HG02623 (cell line): ENCODE measurements around the gene LGMN.
"Not testable (repeated sequence)": the region's sequence is repeated elsewhere in the genome, so short reads cannot be mapped to it uniquely, and the experiment has no call there.

Experiments used
- ATAC-seq: cut with Tn5 transposase; IDR thresholded peaks from one replicate; pipeline ENCODE4 v1.9.1; 2021; ENCODE audit warnings: moderate library complexity; ENCODE audit not compliant: unreplicated experiment

Gene LGMN

DNA sequence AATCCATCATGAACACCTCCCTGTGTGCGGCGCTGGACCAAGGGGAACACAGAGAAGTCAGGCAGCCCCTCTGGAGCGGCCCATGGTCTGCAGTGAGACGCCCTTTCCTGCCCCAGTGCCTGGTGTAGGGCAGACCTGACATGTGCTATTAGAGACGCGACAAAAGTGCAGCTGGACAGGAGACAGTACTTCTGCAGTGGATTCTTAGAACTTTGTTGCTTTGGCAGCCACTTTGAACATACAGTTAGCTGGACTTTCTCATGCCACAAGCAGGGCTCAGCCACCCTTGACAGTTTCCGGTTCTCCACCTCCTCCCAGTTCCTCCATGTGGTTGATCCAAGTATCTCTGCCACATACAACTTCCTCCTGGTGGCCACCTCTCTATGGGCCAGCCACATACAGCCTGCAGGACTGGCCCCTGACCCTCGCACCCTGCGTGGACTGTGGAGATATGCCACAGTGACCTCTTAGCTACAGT, 45.9 kb downstream of the LGMN start:
- ATAC-seq, result no peak

DNA sequence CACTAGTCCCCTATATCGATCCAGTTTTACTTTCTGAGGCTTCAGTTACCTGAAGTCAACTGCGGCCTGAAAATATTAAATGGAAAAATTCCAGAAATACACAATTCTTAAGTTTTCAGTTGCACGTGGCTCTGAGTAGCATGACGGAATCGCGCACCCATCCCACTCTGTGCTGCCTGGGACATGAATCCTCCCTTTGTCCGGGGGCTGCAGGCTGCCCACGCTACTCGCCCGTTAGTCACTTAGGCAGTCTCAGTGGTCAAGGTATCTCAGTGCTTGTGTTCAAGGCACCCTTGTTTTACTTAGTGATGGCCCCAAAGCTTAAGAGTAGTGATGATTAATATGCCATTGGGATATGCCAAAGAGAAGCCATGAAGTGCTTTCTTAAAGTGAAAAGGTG, 46.6 kb downstream of the LGMN start:
- no peak for ATAC-seq

DNA sequence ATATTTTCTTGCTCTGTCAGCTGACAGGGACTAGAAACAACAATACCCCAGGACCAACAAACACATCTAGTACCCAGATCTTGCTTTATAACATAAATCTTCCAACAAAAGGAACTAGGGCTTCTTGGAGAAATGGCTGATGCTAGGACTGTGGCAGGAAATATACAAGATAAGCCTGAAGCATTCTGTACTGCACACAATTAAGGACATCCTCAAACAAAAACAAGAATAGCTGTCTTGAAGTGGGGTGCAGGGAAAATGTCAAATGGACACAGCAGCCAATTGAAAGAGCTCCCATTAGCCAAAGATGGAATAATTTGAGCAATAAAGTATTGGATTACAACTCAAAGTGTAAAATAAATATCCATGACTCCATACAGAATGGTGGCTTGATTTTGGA, 50.0 kb downstream of the LGMN start:
- no peak for ATAC-seq

DNA sequence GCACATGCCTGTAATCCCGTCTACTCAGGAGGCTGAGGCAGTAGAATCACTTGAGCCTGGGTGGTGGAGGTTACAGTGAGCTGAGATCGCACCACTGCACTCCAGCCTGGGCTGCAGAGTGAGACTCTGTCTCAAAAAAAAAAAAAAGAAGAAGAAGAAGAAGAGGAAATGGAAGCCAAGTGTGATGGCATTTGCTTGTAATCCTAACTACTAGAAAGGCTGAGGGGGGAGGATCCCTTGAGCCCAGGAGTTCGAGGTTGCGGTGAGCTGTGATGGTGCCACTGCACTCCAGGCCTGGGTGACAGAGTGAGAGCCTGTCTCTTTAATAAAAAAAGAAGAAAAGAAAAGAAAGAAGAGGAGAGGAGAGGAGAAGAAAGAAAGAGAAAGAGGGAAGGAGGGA, 52.1 kb downstream of the LGMN start:
- ATAC-seq, result no peak

DNA sequence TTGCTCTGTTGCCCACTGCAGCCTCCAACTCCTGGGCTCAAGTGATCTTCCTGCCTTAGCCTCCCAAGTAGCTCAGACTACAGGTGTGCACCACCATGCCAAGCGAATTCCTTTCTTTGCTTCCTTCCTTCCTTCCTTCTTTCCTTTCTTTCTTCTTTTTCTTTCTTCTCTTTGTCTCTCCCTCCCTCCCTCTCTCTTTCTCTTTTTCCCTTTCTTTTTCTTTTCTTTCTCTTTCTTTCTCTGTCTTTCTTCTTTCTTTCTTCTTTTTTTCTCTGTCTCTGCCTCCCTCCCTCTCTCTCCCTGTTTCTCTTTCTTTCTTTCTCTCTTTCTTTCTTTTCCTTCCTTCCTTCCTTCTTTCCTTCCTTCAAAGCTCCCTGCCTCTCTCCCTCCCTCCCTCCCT, 52.9 kb downstream of the LGMN start:
- ATAC-seq, result no peak

DNA sequence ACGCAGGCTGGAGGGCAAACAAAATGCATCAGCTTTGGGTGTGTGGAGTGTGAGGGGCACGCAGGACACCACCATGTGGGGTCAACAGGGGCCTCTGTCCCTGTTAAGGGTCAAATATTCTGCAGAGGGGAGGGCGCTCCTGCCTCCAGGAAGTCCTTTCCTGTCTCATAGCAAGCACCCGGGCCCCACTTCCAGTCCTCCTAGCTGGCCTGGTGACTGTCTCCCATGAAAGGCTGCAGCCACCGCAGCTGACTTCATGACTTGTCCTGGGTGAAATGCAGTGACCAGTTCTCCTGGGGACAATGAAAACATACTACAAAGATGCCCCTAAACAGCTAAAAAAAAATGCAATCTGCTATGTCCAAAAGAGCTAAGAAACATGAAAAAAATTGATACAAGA, 53.6 kb downstream of the LGMN start:
- ATAC-seq, result no peak

DNA sequence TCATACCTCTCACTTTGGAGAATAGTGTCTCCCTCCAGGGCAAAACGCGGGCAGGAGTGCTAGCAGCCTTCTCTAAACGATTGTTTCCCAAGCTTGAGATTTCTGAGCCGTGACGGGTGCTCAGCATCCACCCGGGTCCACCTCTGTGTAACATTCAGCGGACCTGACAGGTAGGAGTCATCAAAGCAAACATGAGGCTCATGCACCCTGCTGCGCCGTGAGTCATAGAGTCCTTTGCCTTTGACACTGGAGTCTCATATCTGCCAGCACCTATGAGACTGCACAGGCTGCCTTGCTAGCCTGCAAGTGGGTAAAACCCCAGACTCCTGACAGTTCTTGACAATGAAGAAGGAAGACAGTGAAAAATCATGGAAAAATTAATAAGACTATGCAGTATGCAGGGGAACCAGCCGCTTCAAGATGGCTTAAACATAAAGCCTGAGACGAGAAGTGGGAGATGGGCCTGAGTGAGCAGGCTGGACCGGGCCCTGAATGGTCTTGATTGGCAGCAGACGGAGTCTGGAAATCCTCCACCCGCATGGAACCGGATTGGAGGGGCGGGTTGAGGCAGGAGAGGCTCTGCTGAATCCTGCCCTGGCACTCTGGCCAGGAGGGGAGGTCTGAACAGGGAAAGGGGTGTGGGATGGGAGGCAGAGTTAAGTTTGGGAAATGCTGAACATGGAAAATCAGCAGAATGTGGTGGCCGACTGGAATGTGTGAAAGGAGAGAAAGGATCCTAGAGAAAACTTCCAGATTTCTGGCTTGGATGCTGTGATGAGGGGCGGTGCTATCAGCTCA, 54.2 kb downstream of the LGMN start:
- ATAC-seq, result no peak

DNA sequence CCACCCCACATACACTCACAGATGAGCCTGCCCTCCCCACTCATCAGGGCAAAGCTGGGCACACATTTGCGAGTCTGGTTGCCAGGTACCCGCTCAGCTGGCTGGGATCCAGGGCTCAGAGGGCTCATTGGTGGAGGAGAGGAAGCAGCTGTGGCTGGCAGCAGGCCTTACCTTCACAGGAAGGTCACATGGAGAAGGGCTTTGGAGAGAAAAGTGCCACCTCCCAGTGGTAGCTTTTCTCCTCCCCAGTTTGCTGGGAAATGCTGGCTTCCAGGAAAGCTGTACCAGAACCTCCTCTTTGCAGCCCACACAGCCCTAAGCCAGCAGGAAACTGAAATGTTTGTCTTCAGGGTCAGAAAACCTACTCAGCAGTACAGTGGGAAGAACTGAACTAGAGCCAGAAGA, 55.6 kb downstream of the LGMN start:
- ATAC-seq, result no peak

DNA sequence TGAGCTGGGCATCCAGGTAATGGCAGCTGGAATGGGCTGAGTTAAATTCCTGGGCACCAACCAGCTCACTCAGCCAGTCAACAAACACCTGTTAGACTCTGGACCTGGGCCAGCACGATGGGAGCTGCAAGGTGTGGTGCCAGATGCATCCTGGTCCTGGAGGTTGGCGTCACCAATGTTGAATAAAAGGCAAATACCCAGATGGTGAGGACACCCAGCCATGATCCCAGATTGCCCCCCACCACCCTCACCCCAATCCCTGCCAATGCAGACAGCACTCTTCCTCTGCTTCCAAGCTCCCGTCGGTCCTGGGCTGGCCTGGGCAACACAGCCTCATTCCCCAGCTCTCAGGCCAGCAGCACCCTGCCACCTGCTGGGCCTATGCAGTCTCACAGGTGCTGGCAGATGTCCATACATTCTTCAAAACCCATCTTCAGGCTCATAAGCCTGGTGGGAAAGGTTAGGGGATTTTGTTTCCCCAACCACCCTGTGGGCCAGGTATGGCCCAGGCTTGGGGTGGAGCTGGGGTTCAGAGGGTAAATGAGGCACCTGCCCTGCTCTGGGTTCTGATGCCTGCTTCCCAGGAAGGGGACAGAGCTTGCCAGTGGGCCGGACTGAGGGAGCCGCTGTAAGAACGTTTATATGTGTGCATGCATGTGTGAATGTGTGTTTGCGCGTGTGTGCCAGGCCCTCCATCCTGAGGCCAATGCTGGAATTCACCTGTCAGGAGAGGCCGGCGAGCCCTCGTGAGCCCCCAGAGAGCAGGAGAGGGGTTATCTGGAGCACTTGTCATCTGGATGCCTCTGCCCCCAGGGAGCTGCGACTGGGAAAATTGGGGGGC, 58.0 kb downstream of the LGMN start:
- ATAC-seq, result no peak

DNA sequence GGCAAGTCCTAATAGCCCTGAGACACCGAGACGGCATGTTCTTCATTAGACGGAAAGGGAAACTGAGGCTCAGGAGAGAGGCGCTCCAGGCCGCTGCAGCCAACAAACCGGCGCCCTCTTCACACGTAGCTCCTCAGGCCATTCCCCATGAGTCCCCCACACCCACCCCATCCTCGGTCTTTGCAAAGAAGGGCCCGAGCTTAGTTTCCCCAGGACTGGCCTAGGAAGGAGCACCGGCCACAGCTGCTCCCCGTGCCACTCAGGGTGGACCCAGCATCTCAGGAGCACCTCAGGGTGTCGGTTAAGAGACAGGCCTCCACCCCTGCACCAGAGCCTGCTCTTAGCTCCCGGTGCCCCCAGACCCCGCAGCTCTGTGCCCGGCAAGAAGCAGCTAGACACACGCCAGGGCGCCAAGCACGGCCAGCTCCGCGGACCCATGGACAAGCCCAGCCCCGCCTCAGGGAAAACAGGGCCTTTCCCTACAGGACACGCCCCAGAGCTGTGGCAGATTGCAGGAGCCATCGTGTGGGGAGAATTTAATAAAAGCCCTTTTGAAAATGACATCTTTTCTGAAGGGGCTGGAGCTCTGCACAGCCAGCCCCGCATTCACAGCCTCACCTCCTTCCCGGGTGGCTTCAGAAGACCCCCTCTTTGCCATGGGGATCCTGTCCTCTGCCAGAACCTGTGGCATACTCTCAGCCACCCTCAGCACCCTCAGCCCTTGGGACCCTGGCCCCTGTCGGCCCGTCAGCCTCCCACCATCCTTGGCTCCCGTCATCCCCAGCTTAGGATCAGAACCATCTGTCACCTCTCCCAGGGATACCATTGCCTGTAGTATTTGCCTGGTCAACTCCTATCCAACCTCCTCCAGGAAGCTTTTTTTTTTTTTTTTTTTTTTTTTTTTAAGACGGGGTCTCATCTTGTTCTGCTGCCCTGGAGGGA, 59.7 kb downstream of the LGMN start:
- no peak for ATAC-seq

DNA sequence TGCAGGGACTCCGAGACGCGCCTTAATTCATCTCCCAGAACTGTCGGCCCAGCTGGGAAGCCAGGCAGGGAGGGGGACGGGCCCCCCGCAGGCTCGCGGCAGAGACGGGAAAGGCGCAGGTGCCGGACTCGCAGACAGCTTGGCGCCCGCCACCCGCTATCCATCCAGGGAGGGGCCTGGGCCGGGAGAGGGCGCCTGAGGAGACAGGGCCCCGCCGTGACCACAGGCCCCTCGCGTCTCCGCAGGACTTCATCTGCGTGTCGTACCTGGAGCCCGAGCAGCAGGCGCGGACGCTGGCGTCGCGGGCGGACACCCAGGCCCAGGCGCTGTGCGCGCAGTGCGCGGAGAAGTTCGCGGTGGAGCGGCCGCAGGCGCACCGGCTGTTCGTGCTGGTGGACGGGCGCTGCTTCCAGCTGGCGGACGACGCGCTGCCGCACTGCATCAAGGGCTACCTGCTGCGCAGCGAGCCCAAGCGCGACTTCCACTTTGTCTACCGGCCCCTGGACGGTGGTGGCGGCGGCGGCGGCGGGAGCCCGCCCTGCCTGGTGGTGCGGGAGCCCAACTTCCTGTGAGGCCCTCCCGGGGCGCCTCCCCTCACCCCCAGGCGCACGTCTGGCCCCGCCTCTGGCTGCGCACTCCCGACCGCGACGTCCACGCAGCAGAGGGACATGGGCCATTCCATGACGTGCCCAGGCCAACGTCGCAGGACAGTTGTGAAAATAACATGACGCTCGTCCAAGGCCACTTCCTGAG, 60.6 kb downstream of the LGMN start:
- ATAC-seq, result no peak

DNA sequence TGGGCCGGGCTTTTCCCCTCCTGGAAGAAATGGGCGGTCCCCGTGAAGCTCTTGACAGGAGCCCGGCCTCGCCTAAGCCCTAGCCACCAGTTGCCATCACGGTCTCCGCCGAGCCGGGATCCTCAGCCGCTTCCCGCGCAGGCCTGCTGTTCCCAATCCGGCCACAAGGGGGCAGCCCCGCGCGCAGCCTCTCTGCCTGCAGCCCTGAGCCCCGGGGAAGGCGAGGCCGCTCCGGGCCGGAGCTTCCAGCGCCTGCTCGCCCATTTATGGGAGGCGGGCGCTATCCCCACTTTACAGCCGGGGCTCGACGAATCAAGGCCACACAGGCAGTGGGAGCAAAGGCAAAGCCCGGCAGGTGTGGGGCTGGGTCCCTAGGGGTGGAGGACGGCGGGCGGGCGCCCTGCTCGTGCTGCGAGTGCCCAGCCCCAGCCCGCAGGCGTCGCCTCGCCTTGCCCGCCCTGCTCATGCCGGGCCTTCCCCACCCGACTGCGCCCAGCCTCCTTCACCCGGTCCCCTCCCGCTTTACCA, 61.5 kb downstream of the LGMN start:
- ATAC-seq, result peak; percentile 51

DNA sequence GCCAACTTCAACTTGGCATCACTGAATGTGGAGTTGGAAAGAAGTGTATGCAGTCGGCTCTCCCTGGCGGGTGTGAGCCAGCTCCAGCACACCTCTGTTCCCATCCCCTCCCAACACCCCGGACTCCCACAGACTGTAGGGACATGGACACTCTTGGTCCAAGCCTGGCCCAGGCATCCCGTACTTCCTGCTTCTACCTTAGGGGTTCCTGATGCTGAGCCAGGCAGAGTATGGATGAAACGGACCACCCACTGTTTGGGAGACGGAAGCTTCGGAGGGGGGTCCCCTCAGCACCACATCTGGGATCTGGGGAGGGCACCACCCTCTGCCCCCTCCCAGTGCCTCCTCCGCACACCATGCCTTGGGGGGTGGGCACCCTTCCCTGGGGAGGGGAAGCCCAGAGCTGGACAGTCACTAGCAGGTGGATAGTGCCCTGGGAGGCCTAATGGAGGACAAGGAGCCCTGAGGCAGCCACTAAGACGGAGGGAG, 62.0 kb downstream of the LGMN start:
- no peak for ATAC-seq

DNA sequence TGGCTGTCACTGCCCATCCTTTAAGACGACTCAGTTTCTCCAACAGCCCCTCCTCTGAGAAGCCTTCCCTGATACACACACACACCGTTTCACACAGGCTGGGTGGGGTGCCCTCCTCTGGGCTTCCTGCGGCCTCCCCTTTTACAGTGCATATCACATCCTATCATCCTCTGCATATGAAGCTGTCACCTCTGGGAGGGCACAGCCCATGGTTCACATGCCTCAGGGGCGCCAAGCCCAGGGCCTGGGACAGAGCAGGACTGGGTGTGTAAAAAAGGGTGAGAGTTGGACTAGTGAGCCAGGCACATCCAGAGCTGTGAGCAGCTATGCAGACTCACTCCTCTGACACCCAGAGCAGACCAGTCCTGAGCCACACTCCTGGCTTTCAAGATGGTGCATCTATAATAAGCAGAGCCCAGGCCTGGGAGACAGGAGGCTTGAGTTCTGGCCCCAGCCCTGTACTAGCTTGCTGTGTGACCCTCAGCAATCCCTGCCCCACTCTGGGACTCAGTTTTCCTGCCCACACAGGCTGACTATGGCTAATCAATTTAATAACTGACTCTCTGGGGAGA, 62.6 kb downstream of the LGMN start:
- no peak for ATAC-seq

DNA sequence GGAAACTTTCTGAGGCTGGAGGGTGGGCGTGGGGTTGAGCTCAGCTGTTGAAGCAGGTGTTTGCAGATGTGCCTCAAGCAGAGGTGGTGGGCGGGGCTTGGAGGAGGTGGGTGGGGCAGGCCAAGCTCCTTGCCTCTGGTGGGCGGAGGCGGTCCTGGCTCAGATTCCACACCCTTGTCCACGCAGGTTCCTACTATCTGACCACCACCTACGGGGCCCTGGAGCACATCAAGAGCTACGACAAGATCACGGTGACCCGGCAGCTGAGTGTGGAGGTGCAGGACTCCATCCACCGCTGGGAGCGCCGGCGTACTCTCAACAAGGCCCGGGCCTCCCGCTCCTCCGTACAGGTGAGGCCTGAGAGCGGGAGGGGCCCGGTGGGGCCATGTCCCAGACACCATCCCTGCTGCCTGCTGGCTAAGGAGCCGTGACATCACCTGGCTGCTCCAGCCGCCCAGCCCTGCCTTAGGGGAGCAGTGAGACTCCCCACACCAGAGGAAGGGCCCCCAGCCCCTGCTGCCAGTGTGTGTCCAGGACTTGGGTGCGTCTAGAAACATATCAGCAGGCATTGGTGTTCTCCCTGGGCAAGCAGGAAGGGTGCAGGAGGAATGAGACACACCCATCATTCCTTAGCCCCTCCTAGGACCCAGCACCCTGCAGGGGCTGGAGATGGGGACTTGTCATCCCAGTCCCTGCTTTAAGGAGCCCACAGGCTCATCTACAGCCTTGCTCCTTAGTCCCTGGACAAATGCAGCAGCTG, 63.4 kb downstream of the LGMN start:
- ATAC-seq, result no peak

DNA sequence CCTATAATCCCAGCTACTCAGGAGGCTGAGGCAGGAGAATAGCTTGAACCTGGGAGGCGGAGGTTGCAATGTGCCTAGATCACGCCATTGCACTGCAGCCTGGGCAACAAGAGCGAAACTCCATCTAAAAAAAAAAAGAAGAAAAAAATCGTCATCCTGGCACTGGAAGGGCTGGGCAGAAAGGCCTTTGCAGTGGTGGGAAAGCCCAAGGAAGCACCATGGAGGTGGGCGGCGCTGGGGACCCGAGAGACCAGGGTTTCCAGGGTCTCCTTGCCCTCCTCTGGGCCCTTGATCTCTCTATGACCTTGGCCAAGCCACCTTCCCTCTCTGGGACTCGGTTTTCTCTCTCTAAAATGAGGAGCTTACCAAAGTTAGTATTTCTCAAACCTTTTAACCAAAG, 65.4 kb downstream of the LGMN start:
- no peak for ATAC-seq

DNA sequence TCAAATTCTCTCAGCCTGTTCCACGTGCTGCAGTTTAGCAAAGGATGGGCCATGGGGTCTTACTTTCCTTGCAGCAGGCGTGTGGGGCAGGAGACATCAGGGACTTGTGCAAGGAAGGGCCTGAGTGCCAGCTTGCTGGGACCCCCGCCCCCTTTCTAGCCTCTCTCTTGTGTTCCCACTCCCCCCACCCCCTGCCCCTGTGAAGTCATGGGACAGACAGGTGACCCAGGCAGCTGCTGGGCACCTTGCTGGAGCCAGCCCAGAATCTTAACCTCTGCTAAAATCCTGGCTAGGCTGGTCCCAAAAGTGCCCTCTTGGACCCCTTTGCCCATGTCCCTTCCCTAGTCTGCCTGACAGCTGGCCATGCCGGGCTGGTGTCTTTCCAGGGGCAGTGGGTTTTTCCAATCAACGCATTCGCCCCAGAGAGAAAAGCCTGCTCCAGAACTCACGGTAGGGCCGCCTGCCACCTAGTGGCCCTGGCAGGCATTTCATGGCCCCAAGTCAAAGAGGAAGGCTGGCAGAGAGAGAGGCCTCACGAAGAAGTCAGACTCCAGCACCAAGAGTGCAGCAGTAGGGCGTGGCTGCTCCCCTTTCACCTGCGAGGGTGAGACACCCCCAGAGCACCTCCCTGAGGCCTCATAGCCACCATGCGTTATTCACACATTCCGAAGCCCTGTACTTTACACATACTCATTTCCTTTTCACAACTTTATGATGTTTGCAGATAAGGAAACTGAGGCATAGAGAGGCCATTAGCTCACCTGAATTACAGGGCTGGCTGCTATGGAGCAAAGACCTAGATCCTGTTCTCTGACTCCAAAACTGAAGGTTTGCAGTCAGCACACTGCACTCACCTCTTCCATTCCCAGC, 67.4 kb downstream of the LGMN start:
- ATAC-seq, result no peak

DNA sequence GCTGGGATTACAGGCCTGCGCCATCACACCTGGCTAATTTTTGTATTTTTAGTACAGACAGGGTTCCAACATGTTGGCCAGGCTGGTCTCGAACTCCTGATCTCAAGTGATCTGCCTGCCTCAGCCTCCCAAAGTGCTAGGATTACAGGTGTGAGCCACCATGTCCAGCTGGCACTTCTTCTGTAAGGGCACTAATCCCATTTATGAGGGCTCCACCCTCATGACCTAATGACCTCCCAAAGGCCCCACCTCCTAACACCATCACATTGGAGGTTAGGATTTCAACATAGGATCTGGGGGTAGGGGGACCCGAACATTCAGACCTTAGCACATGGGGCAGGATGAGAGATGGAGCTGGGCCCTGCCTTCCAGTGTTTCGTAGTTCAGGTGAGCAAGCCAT, 68.1 kb downstream of the LGMN start:
- not testable (repeated sequence) for ATAC-seq
